ENCODE data around the gene PLEKHM3.

The PLEKHM3 gene

GRCh38 chr2:207796585-207797350, 228.6 kb downstream of the PLEKHM3 start:
- no peak for ATAC-seq
- Mint-ChIP-seq H3K36me3 (no peaks in the 10 kb centered on the region), H3K27ac (no peak overlapping the region)

GRCh38 chr2:207792244-207792785, 233.0 kb downstream of the PLEKHM3 start:
- no peak for ATAC-seq
- no peak overlapping the region for H3K27ac Mint-ChIP-seq
- H3K4me3 Mint-ChIP-seq: no peak overlapping the region
- H3K36me3 Mint-ChIP-seq: no peaks in the 10 kb centered on the region
- H3K4me1 Mint-ChIP-seq: no peaks in the 10 kb centered on the region
- no peaks in the 10 kb centered on the region for H3K9me3 Mint-ChIP-seq
- DNase-seq (ENCODE audit: low spot score in 2 of 2): no peak

More at GRCh38 chr2:207796585-207797350, 228.6 kb downstream of the PLEKHM3 start:
- Mint-ChIP-seq H3K4me1 (no peaks in the 10 kb centered on the region), H3K9me3 (no peaks in the 10 kb centered on the region), H3K4me3 (no peak overlapping the region)
- DNase-seq (ENCODE audit: low spot score in 2 of 2): no peak

- DNase-seq (ENCODE audit: low spot score in 2 of 2): no peak
- no peak for ATAC-seq
- Mint-ChIP-seq H3K4me3 (no peak overlapping the region), H3K9me3 (no peaks in the 10 kb centered on the region), H3K36me3 (no peaks in the 10 kb centered on the region), H3K27ac (no peak overlapping the region), H3K4me1 (no peaks in the 10 kb centered on the region)
These were observed 233.6 kb downstream of the PLEKHM3 start for GRCh38 chr2:207791579-207792243.

- Mint-ChIP-seq H3K36me3 (no peaks in the 10 kb centered on the region), H3K4me3 (no peak overlapping the region), H3K27ac (no peak overlapping the region), H3K9me3 (no peaks in the 10 kb centered on the region), H3K4me1 (no peaks in the 10 kb centered on the region)
- ATAC-seq (no peak), DNase-seq (ENCODE audit: low spot score in 2 of 2) (no peak)
These were observed 234.4 kb downstream of the PLEKHM3 start for GRCh38 chr2:207790898-207791297.

GRCh38 chr2:207787800-207788199, 237.5 kb downstream of the PLEKHM3 start:
- no peaks in the 10 kb centered on the region for H3K9me3 Mint-ChIP-seq
- no peaks in the 10 kb centered on the region for H3K4me1 Mint-ChIP-seq
- DNase-seq (ENCODE audit: low spot score in 2 of 2) (no peak), ATAC-seq (no peak)
- no peak overlapping the region for H3K27ac Mint-ChIP-seq
- H3K4me3 Mint-ChIP-seq: no peak overlapping the region
- H3K36me3 Mint-ChIP-seq: no peaks in the 10 kb centered on the region

- H3K27ac Mint-ChIP-seq: no peak overlapping the region
- ATAC-seq (no peak), DNase-seq (ENCODE audit: low spot score in 2 of 2) (no peak)
- H3K4me1 Mint-ChIP-seq: no peaks in the 10 kb centered on the region
- no peak overlapping the region for H3K4me3 Mint-ChIP-seq
- no peaks in the 10 kb centered on the region for H3K9me3 Mint-ChIP-seq
- H3K36me3 Mint-ChIP-seq: no peaks in the 10 kb centered on the region
These were observed 238.3 kb downstream of the PLEKHM3 start for GRCh38 chr2:207787017-207787416.

GRCh38 chr2:207784898-207785297, 240.4 kb downstream of the PLEKHM3 start:
- H3K27ac Mint-ChIP-seq: no peak overlapping the region
- DNase-seq (ENCODE audit: low spot score in 2 of 2): no peak

GRCh38 chr2:207783514-207783913, 241.8 kb downstream of the PLEKHM3 start:
- Mint-ChIP-seq H3K27ac (no peak overlapping the region), H3K9me3 (no peaks in the 10 kb centered on the region), H3K36me3 (no peaks in the 10 kb centered on the region), H3K4me1 (no peaks in the 10 kb centered on the region), H3K4me3 (no peak overlapping the region)
- DNase-seq (ENCODE audit: low spot score in 2 of 2) (no peak), ATAC-seq (no peak)

More at GRCh38 chr2:207784898-207785297, 240.4 kb downstream of the PLEKHM3 start:
- ATAC-seq: no peak
- H3K9me3 Mint-ChIP-seq: no peaks in the 10 kb centered on the region
- no peaks in the 10 kb centered on the region for H3K36me3 Mint-ChIP-seq
- no peak overlapping the region for H3K4me3 Mint-ChIP-seq
- no peaks in the 10 kb centered on the region for H3K4me1 Mint-ChIP-seq

- Mint-ChIP-seq H3K36me3 (no peaks in the 10 kb centered on the region), H3K9me3 (no peaks in the 10 kb centered on the region), H3K4me1 (no peaks in the 10 kb centered on the region), H3K4me3 (no peak overlapping the region), H3K27ac (no peak overlapping the region)
- no peak for DNase-seq (ENCODE audit: low spot score in 2 of 2)
- ATAC-seq: no peak
These were observed 242.9 kb downstream of the PLEKHM3 start for GRCh38 chr2:207782238-207783030.

GRCh38 chr2:207779523-207779922, 245.8 kb downstream of the PLEKHM3 start:
- no peak overlapping the region for H3K27ac Mint-ChIP-seq
- H3K4me1 Mint-ChIP-seq: no peaks in the 10 kb centered on the region
- no peak for DNase-seq (ENCODE audit: low spot score in 2 of 2)
- ATAC-seq: no peak
- no peaks in the 10 kb centered on the region for H3K9me3 Mint-ChIP-seq
- H3K36me3 Mint-ChIP-seq: no peaks in the 10 kb centered on the region
- no peak overlapping the region for H3K4me3 Mint-ChIP-seq

GRCh38 chr2:207778298-207778882, 246.9 kb downstream of the PLEKHM3 start:
- Mint-ChIP-seq H3K36me3 (no peaks in the 10 kb centered on the region), H3K9me3 (no peaks in the 10 kb centered on the region), H3K27ac (no peak overlapping the region), H3K4me3 (no peak overlapping the region), H3K4me1 (no peaks in the 10 kb centered on the region)
- DNase-seq (ENCODE audit: low spot score in 2 of 2) (no peak), ATAC-seq (peak; percentile 11)

- DNase-seq (ENCODE audit: low spot score in 2 of 2) (no peak), ATAC-seq (peak; percentile 16)
- Mint-ChIP-seq H3K36me3 (no peaks in the 10 kb centered on the region), H3K27ac (no peak overlapping the region), H3K4me1 (no peaks in the 10 kb centered on the region), H3K4me3 (no peak overlapping the region), H3K9me3 (no peaks in the 10 kb centered on the region)
These were observed 248.2 kb downstream of the PLEKHM3 start for GRCh38 chr2:207777124-207777523.

- Mint-ChIP-seq H3K4me1 (peaks cover 7% of the 10 kb centered on the region), H3K9me3 (no peaks in the 10 kb centered on the region), H3K4me3 (no peak overlapping the region), H3K36me3 (no peaks in the 10 kb centered on the region), H3K27ac (no peak overlapping the region)
- DNase-seq (ENCODE audit: low spot score in 2 of 2) (no peak), ATAC-seq (no peak)
These were observed 249.9 kb downstream of the PLEKHM3 start for GRCh38 chr2:207775473-207775872.

GRCh38 chr2:207772844-207773205, 252.5 kb downstream of the PLEKHM3 start:
- Mint-ChIP-seq H3K9me3 (no peaks in the 10 kb centered on the region), H3K27ac (no peak overlapping the region), H3K36me3 (no peaks in the 10 kb centered on the region), H3K4me3 (no peak overlapping the region), H3K4me1 (peaks cover 19% of the 10 kb centered on the region)
- DNase-seq (ENCODE audit: low spot score in 2 of 2): no peak
- no peak for ATAC-seq
